GM19455 (cell line): ENCODE data around the gene KRTAP10-11.
"Not testable (repeated sequence)": the region's sequence is repeated elsewhere in the genome, so short reads cannot be mapped to it uniquely, and the experiment has no call there.

Experiments used
- ATAC-seq: cut with Tn5 transposase; IDR thresholded peaks from one replicate; pipeline ENCODE4 v1.9.1; 2021; ENCODE audit not compliant: unreplicated experiment

The KRTAP10-11 gene

DNA sequence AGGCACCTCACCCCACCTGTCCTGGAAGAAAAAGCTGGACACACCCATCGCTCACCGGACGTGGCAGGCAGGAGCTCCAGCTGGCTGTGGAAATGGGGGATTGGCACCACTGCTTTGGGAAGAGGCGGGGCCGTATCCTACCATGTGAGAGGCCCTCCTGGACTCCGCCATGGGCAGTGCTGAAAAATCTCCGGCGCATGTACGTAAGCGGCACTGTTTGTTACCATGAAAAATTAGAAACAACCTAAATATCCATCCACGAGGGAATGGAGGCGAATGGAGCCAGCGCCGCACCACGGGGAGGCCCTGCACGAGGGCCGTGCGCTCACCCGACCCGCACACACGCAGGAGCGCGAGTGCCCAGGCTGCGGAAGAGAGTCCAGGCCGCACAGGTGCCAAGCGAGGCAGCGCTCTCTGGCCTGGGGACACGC lies 31.2 kb upstream of the KRTAP10-11 start:
- ATAC-seq: no peak

DNA sequence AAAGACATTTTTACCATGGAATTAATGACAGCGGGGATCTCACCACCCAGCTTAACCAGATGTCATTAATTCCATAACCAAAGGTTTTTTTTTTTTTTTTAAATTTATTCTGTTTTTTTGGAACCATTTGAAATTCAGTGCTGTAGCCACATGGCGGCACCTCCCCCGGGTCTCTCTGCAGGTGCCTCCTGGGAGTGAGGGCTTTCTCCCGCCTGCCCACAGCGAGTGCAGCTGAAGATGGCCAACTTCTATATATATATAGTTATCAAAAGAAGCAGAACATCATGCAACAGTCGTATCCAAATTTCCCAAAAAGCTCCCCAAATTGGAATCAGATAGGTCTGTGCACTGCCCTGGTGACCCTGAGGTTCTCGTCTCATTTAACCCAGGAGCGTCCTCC lies 30.7 kb upstream of the KRTAP10-11 start:
- no peak for ATAC-seq

DNA sequence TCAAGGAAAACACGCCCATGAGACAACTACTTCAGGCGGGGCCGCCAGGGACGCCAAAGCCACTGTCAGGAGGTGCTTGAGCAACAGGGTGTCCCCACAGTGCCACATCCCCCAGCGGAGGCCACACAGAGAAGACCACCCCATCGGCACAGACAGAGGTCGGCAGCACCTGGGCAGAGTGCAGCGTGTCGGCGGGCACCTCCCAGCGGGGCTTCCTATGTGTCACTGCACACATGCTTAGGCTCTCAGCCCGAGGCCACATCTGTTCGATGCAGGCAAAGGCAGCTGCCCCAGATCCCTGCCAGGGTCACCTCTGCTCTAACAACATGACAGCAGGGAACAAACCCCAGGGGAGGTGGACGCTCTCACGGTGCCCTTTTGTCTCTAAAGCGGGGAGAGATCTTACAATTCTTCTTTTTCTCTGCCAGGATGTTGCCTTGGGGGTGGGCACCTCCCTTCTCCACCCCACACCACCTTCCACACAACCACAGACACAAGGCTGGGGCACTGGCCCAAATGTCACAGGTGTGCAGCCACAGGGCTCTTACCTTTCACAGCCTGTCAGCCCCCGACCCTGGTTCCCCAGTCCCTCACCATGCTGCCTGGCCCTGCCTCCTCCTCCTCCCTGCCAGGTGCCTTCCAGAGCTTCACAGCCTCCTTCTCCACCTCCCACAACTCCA lies 30.2 kb upstream of the KRTAP10-11 start:
- no peak for ATAC-seq

DNA sequence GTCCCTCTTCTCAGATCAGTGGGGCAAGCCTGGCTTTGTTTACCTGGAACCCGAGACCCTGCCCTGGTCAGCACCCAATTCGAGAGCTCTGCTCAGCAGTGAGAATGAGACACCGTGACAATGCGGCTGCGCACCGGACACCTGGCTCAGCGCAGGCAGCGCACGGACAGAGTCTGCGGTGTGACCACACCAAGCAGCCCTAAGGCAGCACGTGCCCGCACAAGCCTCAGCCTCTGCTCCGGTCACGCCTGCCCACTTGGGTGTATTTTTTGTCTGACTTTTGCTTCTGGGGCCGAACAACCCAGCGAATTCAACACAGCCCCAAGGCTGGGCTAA lies 29.7 kb upstream of the KRTAP10-11 start:
- no peak for ATAC-seq

DNA sequence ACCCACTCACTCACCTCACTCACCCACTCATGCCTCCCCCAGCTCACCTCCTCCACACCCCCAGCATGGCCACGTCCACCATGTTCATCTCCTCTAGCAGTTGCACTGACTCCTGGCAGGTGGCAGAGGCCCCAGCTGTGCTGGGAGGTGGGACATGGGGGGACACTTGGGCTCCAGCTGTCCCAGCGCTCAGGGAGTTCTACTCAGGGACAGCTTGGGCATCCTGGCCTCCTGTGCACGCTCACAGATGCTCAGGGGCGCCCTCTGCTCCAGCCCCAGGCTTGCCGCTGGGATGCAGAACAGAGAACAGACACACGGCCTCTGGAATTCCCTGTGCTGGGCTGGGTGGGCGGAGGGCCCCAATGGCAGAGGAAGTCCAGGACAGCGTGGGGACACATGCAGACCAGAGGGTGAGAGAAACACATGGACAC lies 29.1 kb upstream of the KRTAP10-11 start:
- ATAC-seq: no peak

DNA sequence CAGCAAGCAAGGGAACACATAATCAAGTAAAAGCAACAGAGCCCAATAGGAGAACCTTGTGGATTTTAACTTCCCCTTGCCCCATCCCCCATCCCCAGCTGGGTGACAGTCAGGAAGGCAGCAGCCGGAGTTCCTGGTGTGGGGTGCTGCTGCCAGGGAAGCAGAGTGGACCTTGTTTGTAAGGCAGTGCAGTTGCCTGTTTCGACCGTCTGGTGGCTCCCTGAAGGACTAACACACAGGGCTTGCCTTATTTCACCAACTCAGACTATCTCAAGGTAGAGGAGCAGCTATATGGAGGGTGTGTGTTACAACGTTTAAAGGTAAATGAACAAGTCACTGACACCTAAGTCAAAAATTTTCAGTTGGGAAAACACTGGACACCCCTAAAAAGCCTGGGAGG lies 27.7 kb upstream of the KRTAP10-11 start:
- no peak for ATAC-seq

DNA sequence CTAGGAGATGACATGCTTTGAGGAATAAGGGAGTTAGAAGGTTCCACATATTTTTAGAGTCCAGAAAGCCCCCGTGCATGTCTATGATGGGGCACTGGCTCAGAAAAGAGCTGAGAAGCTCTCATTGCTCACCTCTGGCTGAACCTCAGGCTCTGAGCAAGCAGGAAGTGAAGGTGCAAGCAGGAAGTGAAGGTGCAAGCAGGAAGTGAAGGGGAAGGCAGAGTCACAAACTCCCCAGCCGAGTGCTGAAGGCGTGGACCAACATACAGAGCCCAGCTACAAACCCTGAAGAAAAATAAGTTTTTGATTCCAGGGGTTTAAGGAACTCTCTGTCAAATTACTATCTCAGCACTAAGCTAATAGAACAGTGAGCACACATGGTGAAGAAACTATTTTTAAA lies 27.3 kb upstream of the KRTAP10-11 start:
- ATAC-seq: no peak

DNA sequence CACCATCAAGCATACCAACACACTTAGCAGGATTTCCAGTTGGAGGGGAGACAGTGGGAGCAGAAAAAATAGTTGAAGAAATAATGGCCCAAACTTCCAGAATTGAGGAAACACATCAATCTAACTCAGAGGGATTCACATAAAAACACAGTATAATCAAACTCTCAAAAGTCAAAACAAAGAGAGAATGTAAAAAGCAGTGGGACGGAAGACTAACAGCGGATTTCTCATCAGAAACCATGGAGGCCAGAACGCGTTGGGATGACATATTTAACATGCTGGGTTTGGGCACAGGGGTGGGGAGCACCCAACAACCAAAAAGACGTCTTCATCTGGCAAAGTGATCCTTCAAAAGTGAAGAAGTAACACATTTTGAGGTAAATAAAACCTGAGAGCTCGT lies 26.3 kb upstream of the KRTAP10-11 start:
- ATAC-seq: no peak

DNA sequence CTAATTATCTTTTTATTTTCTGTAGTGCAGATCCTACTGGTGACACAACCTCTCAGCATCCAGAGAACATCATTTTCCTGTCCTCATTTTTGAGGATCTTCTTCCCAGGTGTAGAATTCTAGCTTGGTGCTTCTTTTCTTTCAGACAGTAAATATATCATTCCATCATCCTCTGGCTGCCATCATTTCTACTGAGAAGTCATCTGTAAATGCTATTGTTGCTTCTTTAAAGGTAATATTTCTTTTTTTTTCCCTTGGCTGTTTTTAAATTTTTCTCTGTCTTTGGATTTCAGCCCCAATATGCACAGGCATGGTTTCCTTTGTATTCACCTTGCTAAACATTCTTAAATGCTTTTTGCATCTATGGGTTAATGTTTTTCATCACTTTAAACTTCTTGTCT lies 22.6 kb upstream of the KRTAP10-11 start:
- no peak for ATAC-seq

DNA sequence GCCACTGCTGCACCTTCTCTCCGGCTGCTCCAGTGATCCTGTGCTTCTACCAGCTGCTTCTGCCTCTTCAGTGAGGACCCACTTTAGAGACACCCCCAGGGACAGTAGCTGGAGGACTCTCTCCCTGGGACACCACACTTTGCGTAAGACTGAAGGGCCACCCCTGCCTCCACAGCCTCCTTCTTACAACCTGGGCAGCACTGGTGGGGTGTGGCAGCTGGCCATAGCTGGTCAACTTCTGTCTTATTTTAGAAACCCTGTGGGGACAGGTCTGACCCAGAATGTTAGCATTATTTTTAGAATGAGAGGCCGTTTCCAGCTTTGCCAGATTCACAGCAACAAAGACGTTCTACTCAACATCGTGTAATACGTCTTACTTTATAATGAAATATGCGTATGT lies 20.5 kb upstream of the KRTAP10-11 start:
- ATAC-seq: no peak

DNA sequence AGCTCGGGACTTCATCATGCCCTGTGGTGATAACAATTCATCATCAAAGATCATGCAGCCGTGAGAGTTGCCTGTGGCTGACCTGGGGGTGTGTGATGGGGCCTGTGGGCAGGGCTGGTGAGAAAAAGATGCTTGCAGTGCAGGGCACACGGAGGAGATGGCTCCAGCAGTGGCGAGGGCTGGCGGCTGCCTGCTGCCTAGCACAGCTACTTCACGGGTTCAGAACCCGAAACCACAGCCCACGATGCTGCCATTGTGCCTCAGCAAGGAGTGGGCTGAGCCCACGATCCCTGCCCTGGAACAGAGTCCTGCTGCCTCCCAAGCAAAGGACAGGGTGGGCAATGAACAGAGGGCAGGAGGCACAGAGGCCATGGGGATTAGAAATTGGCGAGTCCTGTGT lies 20.0 kb upstream of the KRTAP10-11 start:
- no peak for ATAC-seq

DNA sequence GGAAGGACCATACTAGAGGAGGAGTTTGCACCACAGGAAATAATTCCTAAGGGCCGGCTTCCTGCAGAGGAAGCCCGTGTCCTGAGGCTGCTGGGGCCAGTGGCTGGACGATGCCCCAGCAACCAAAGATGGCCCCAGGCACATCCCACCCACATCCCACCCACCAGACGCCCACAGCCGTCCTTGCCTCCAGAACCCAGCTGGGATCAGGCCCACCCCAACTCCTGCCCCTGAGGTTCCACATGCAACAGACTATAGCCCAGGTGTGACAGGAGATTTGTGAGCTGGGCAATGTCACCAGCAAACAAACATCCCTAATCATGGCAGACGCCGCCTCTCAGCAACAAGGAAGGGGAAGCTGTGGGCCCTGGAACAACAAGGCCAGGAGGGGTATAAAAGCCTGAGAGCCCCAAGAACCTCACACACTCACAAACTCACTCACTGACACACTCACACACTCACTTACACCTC lies 19.5 kb upstream of the KRTAP10-11 start, which contains the start of gene KRTAP10-9:
TSS of gene KRTAP10-9 (plus strand) at position 421 of the 471 bp plus-strand sequence. CDS start 79 bp downstream, outside the sequence.
- no peak for ATAC-seq

DNA sequence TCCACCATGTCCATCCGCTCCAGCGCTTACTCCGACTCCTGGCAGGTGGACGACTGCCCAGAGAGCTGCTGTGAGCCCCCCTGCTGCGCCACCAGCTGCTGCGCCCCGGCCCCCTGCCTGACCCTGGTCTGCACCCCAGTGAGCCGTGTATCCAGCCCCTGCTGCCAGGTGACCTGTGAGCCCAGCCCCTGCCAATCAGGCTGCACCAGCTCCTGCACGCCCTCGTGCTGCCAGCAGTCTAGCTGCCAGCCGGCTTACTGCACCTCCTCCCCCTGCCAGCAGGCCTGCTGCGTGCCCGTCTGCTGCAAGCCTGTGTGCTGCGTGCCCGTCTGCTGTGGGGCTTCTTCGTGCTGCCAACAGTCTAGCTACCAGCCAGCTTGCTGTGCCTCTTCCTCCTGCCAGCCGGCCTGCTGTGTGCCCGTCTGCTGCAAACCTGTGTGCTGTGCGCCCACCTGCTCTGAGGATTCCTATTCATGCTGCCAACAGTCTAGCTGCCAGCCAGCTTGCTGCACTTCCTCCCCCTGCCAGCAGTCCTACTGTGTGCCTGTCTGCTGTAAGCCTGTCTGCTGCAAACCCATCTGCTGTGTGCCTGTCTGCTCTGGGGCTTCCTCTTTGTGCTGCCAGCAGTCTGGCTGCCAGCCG lies 18.9 kb upstream of the KRTAP10-11 start:
- ATAC-seq: not testable (repeated sequence)

DNA sequence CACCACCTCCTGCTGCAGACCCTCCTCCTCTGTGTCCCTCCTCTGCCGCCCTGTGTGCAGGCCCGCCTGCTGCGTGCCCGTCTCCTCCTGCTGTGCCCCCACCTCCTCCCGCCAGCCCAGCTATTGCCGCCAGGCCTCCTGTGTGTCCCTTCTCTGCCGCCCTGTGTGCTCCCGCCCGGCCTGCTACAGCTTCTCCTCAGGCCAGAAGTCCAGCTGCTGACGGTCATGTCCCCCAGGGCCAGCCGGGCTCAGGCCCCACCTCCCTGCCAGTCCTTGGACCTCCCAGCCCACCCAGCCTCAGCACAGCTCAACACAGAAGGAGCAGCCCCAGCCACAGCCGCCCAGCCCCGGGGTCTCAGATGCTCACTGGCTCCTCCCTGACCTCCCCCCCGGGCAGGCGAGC lies 18.4 kb upstream of the KRTAP10-11 start:
- not testable (repeated sequence) for ATAC-seq

DNA sequence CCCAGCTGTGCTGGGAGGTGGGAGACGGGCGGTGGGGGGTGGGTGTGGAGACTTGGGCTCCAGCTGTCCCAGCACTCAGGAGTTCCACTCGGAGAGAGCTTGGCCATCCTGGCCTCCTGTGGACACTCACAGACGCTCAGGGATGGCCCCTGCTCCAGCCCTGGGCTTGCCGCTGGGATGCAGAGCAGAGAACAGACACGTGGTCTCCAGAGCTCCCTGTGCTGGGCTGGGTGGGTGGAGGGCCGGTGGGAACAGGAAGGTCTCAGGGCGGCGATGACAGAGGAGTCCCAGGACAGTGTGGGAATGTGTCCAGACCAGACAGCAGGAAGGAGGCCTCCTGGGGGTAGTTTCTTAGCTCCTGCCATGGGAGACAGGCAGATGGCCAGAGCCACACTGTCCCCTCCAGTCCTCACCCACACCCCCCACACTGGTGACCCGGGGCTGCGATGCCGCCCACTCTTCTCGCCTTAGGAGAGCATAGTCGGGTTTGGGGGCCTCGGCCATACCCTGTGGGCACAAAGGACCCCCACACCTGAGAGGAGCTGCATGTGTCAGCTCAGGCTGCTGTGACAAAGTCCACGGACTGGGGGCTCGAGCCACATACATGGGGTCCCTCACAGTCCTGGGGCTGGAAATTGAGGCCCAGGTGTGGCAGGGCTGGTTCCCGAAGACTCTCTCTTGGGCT lies 17.4 kb upstream of the KRTAP10-11 start:
- ATAC-seq: no peak

DNA sequence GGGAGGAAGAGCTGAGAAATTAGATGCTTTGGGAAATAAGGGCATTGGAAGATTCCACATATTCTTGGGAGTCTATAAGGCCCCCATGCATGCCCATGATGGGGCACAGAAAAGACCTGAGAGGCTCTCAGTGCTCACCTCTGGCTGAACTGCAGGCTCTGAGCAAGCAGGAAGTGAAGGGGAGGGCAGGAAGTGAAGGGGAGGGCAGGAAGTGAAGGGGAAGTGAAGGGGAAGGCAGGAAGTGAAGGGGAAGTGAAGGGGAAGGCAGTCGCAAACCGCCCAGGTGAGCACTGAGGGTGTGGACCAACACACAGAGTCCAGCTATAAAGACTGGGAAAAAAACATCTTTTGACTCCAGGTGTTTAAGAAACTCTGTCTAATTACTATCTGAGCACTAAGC lies 15.8 kb upstream of the KRTAP10-11 start:
- no peak for ATAC-seq

DNA sequence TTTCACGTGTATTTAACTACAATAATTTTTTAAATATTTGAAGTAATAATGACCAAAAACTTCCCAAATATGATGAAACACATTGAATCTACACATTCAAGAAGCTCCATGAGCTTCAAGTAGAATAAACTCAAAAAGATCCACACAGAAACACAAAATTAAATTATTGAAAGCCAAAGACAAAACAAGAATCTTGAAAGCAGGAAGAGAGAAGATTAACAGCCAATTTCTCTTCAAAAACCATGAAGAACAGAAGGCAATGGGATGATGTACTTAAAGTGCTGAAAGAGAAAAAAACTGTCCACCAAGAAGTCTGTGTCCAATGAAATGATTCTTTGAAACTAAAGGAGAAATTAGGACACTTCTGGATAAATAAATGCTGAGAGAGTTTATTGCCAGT lies 14.1 kb upstream of the KRTAP10-11 start:
- ATAC-seq: no peak

DNA sequence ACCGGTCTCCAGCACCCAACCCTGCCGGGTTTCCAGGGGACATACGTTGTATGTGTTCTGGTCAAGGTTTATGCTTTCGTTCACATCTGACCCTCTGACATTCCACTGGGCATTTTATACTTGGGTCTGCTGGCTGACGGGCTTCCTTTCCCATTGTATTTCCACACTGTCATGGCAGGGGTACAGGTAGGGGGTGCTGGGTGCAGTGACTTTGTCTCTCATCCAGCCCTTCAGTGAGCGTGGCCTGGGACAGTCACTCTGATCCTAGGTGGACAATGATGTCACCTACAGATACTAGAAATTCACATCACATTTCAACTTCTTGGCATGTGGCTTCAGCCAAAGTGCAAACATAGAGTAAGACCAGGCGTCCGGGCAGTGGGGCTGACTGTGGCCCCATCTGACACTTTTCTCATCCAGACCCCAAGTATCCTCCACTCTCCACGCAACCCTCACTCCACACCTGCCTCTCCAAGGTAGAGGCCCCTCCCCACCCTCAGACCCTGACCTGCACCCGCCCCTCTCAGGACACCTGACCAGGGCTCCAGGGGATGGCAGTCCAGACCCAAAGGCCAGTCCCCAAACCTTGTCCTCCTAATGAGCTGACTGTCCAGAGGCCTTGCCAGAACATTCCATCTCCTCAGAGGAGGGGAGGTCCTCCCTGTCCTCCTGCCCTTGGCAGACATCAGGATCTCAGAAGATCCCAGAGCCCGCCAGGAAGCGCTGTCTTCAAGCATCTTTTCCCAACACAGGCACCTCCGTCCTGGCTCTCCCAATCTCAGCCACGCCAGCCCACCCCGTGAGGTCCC lies 9.8 kb upstream of the KRTAP10-11 start:
- ATAC-seq: no peak

DNA sequence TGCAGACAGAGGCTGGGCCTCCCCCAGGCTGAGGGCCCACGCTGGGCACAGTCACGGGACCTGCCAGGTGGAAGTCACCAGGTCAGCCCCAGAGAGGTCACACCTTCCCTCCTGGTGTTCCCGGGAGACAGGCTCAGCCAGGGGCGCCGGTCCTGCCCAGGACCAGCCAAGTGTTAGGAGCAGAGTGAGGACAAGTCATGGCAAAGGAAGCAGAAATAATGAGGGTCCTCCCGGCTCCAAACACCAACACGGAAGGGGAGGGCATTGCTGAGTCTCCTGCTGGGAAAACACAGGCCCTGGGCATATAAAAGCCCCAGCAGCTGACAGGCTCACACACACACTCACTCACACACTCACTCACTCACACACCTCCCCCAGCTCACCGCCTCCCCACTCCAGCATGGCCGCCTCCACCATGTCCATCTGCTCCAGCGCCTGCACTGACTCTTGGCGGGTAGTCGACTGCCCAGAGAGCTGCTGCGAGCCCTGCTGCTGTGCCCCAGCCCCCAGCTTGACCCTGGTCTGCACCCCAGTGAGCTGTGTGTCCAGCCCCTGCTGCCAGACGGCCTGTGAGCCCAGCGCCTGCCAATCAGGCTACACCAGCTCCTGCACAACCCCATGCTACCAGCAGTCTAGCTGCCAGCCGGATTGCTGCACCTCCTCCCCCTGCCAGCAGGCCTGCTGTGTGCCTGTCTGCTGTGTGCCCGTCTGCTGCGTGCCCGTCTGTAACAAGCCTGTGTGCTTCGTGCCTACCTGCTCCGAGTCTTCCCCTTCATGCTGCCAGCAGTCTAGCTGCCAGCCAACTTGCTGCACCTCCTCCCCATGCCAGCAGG lies 9.0 kb upstream of the KRTAP10-11 start, which contains the start of gene KRTAP10-10:
TSS of gene KRTAP10-10 (plus strand) at position 339 of the 833 bp plus-strand sequence. CDS start at position 401, 62 bp downstream.
- no peak for ATAC-seq

DNA sequence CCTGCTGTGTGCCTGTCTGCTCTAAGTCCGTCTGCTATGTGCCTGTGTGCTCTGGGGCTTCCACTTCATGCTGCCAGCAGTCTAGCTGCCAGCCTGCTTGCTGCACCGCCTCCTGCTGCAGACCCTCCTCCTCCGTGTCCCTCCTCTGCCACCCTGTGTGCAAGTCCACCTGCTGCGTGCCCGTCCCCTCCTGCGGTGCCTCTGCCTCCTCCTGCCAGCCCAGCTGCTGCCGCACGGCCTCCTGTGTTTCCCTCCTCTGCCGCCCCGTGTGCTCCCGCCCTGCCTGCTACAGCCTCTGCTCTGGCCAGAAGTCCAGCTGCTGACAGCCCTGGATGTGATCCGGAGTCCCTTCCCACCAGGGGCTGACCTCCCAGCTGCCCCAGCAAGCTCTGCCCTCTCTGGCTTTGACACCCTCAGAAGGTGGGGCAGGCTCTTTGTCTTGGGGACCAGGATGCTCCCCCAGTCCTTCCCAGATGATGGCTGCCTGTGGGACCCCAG lies 8.3 kb upstream of the KRTAP10-11 start:
- not testable (repeated sequence) for ATAC-seq
